GM12878 (cell line): ENCODE measurements around the gene MRPL46. TPM values are rescaled to one million over a fixed set of nuclear protein-coding genes. Genes with fewer than 3 reads are reported as not detected.

ENCODE experiments used
- BCLAF1 ChIP-seq: fragments of 450-650 bp; IDR thresholded peaks from 2 replicates; pipeline ENCODE4 v1.6.1; 2017; ENCODE audit warnings: antibody characterized with exemption, mild to moderate bottlenecking, moderate library complexity
- BRCA1 ChIP-seq: IDR thresholded peaks from 2 replicates; pipeline ENCODE4 v1.6.1; 2011; ENCODE audit warnings: low read depth, low read length, improper control_type of control experiment
- CREB1 ChIP-seq: IDR thresholded peaks from 2 replicates; pipeline ENCODE4 v1.6.1; 2012; ENCODE audit warnings: low read depth, mild to moderate bottlenecking, inconsistent platforms
- CUX1 ChIP-seq: IDR thresholded peaks from 2 replicates; pipeline ENCODE4 v1.6.1; 2012; ENCODE audit warnings: improper control_type of control experiment, low read depth, low read length; ENCODE audit not compliant: insufficient replicate concordance
- DPF2 ChIP-seq: fragments of 450-650 bp; IDR thresholded peaks from 2 replicates; pipeline ENCODE4 v1.6.1; 2017; ENCODE audit warnings: mild to moderate bottlenecking
- FOXM1 ChIP-seq: IDR thresholded peaks from 2 replicates; pipeline ENCODE4 v1.6.1; 2012; ENCODE audit warnings: low read depth, mild to moderate bottlenecking, inconsistent platforms, low read length, moderate library complexity
- IKZF1 ChIP-seq: fragments of 450-650 bp; conservative IDR thresholded peaks from 2 replicates; pipeline ENCODE4 v1.6.1; 2017; ENCODE audit warnings: antibody characterized with exemption, mild to moderate bottlenecking
- IRF4 ChIP-seq: IDR thresholded peaks from 2 replicates; pipeline ENCODE4 v1.6.1; 2011; ENCODE audit warnings: low read depth, low read length
- MEF2B ChIP-seq: fragments of 450-650 bp; IDR thresholded peaks from 2 replicates; pipeline ENCODE4 v1.6.1; 2018; ENCODE audit warnings: mild to moderate bottlenecking, moderate library complexity; ENCODE audit not compliant: partially characterized antibody, poor library complexity, severe bottlenecking
- MYB ChIP-seq: fragments of 150-350 bp; IDR thresholded peaks from 2 replicates; pipeline ENCODE4 v1.6.1; 2014; ENCODE audit warnings: mild to moderate bottlenecking, low read depth, low read length, borderline replicate concordance
- MYC ChIP-seq: IDR thresholded peaks from 2 replicates; pipeline ENCODE4 v1.6.1; 2011; ENCODE audit warnings: mild to moderate bottlenecking, low read length, moderate library complexity, inconsistent platforms; ENCODE audit not compliant: insufficient read depth, insufficient replicate concordance, insufficient read length, severe bottlenecking
- NR2C1 ChIP-seq: fragments of 450-650 bp; IDR thresholded peaks from 2 replicates; pipeline ENCODE4 v1.6.1; 2017; ENCODE audit warnings: antibody characterized with exemption, mild to moderate bottlenecking, moderate library complexity
- NR2C2 ChIP-seq: IDR thresholded peaks from 2 replicates; pipeline ENCODE4 v1.6.1; 2011; ENCODE audit warnings: borderline replicate concordance, low read depth; ENCODE audit not compliant: control insufficient read depth, insufficient read length
- PAX8 ChIP-seq: fragments of 450-650 bp; IDR thresholded peaks from 2 replicates; pipeline ENCODE4 v1.6.1; 2017; ENCODE audit warnings: mild to moderate bottlenecking, moderate library complexity
- POU2F2 ChIP-seq: IDR thresholded peaks from 3 replicates; pipeline ENCODE4 v1.6.1; 2011; ENCODE audit warnings: low read depth, mild to moderate bottlenecking, low read length, borderline replicate concordance
- RELA ChIP-seq: fragments of 450-650 bp; IDR thresholded peaks from 2 replicates; pipeline ENCODE4 v1.8.0; 2014; ENCODE audit warnings: borderline replicate concordance; ENCODE audit not compliant: partially characterized antibody
- SMC3 ChIP-seq: IDR thresholded peaks from 2 replicates; pipeline ENCODE4 v1.6.1; 2011; ENCODE audit warnings: low read length, improper control_type of control experiment, borderline replicate concordance
- TBL1XR1 ChIP-seq: IDR thresholded peaks from 2 replicates; pipeline ENCODE4 v1.6.1; 2012; ENCODE audit warnings: low read depth, low read length, improper control_type of control experiment
- WRNIP1 ChIP-seq: IDR thresholded peaks from 2 replicates; pipeline ENCODE4 v1.6.1; 2011; ENCODE audit warnings: low read depth, low read length, improper control_type of control experiment, borderline replicate concordance
- ZNF24 ChIP-seq: fragments of 450-650 bp; IDR thresholded peaks from 2 replicates; pipeline ENCODE4 v1.6.1; 2017; ENCODE audit warnings: antibody characterized with exemption, mild to moderate bottlenecking
- ZNF622 ChIP-seq: fragments of 450-650 bp; IDR thresholded peaks from 2 replicates; pipeline ENCODE4 v1.6.1; 2017; ENCODE audit warnings: mild to moderate bottlenecking, inconsistent platforms
- polyA plus RNA-seq, 11 experiments: library from polyadenylated mRNA; depleted of rRNA in 4 of 11; unstranded in 6 of 11; stranded (reverse) in 5 of 11; fragments of >200 nt; fragmentation: Nextera tagmentation in 4 of 11; fragmentation: Illumina TruSeq in 1 of 11; extraction: Ambion mirVana in 4 of 11; extraction: Trizol in 1 of 11; gene quantifications; 1 replicate in 1 of 11; 2 replicates in 10 of 11; pipeline versions ENCODE4 v1.2.1 to v1.2.3, GENCODE V29; 2011 to 2016; ENCODE audit warnings: inconsistent platforms in 2 of 11, missing spikeins in 2 of 11, low read depth in 1 of 11
- total RNA-seq, 4 experiments: library from RNA; depleted of rRNA in 3 of 4; stranded (reverse); fragments of >200 nt in 3 of 4; fragmentation: Illumina TruSeq in 1 of 4; extraction: Trizol in 1 of 4; gene quantifications; 2 replicates each; pipeline versions ENCODE4 v1.2.1 to v1.2.3, GENCODE V29; 2013 to 2021

MRPL46 gene
- total and polyA plus RNA-seq, 10 of the 15 experiments (the other 5 are each of a cell fraction or from before 2014, with no cell fraction given): 37.4 to 96.7 (median 52.9) TPM

DNA sequence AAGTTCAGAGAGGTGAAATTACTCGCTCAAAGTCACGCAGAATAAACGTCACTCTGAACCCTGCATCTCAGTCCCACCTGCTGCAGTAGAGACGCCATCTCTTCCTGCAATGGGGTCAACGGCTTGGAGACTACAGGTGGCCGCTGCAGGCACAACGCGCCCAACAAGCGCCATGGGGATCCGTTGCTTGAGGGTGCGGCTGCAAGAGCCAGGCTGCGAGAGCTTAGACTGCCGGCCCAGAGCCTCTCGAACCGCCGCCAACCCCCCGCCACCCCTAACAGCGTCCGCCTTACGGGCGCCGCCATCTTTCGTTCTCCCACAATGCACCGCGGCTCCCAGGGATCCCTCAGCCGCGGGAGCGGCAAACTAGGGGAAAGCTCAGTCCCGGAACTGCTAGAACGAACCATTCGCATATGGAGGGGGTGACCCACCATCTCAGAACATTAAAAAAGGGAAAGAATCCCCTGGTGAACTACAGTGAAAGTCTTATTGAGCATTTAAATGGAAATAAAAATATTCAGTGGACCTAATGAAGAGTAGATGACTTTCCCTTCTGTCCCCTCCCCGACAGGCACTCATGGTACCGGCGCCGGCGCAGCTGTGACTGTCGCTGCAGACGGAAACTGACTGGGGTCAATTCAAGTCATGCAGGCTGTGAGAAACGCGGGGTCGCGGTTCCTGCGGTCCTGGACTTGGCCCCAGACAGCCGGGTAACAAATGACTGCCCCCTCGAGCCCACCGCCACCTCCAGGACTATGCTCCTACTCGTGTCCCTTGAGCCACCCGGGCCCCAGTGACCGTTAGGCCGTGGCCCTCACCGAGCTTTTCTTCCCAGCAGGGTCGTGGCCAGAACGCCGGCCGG is at the start of gene MRPL46, which contains the start of gene MRPS11 (continued):
- TF ChIP-seq CUX1 (peak; percentile 39), WRNIP1 (no peak), SMC3 (no peak), NR2C2 (no peak), PAX8 (no peak), NR2C1 (peak; percentile 79), MYB (no peak), BRCA1 (no peak), ZNF24 (no peak), RELA (peak; percentile 30), IRF4 (no peak), MEF2B (no peak), CREB1 (peak; percentile 91), IKZF1 (peak; percentile 88), BCLAF1 (peak; percentile 93), MYC (no peak), ZNF622 (no peak), DPF2 (no peak; the same call in 1 of the 2 replicates), FOXM1 (no peak), POU2F2 (peak; percentile 36; the same call in 1 of the 3 replicates), TBL1XR1 (no peak)
